Tibial artery (tissue), 4 donors: ENCODE measurements around the gene PSD2.

Source experiments
- DNase-seq, 2 donors: peaks; one replicate each; pipeline ENCODE4 v3.0.0-alpha.2; 2019
- H3K27ac ChIP-seq, 2 donors: fragments of 200-600 bp; sonication (generic) in 1 of 2; 1 replicate in 1 of 2; 2 replicates in 1 of 2; pipeline ENCODE4 v1.5.1; 2018 to 2019; ENCODE audit warnings: mild to moderate bottlenecking in 1 of 2
- H3K27me3 ChIP-seq, 2 donors: fragments of 200-600 bp; sonication (generic) in 1 of 2; one replicate each; pipeline versions ENCODE4 v1.5.1 to v1.6.0; 2016 to 2019
- H3K36me3 ChIP-seq, 3 donors: fragments of 200-600 bp; sonication (generic) in 2 of 3; one replicate each; pipeline ENCODE4 v1.5.1; 2016 to 2019; ENCODE audit warnings: mild to moderate bottlenecking in 2 of 3
- H3K4me1 ChIP-seq, 4 donors: fragments of 200-600 bp; sonication (generic) in 2 of 4; 1 replicate in 3 of 4; 2 replicates in 1 of 4; pipeline ENCODE4 v1.5.1; 2016 to 2019
- H3K4me3 ChIP-seq, 2 donors: fragments of 200-600 bp; sonication (generic) in 1 of 2; 1 replicate in 1 of 2; 2 replicates in 1 of 2; pipeline ENCODE4 v1.5.1; 2018 to 2019; ENCODE audit warnings: mild to moderate bottlenecking in 2 of 2
- H3K9me3 ChIP-seq, 3 donors: fragments of 200-600 bp; sonication (generic) in 1 of 3; one replicate each; pipeline ENCODE4 v1.5.1; 2016 to 2019
- intact Hi-C: fragments of 100-400 bp; cut with DNase I; formaldehyde crosslinking; loops from one replicate; pipeline ENCODE4 v1.15.0; 2023; ENCODE audit warnings: low total_unique reads
- TF ChIP-seq, protein P1 (sequence below), 2 experiments: fragments of 200-600 bp in 1 of 2; fragments of 450-650 bp in 1 of 2; IDR thresholded peaks; one replicate each; pipeline ENCODE4 v1.5.1; 2017 to 2019; ENCODE audit warnings: antibody characterized with exemption in 2 of 2, mild to moderate bottlenecking in 1 of 2, moderate library complexity in 1 of 2

Gene PSD2

DNA sequence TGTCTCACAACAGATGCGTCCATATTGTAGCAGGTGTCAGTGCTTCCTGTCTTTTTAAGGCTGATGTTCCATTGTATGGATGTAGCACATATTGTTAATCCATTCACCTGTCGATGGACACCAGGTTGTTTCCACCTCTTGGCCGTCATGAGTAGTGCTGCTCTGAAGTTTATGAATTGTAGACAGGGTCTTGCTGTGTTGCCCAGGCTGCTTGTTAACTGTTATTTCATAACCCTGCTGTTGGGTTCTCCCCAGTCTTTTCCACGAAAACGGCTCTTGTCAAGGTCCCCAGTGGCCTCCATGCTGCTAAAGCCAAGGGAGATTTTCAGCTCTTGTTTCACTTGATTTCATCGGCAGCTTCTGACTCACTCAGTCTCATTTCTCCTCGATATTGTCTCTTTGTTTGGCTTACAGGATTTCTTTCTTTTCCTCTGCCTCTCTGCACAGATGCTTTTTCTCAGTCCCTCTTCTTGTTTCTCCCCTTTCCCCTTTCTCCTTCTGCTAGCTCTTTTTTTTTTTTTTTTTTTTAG, 12.1 kb upstream of the PSD2 start:
- no peak for DNase-seq
- Histone ChIP-seq H3K27me3 (peaks cover 0 to 11% of the 10 kb centered on the region in 2 donors), H3K27ac (no peak overlapping the region), H3K9me3 (no peaks in the 10 kb centered on the region), H3K4me1 (peaks cover 4 to 7% (median 5%) of the 10 kb centered on the region in 4 donors), H3K4me3 (no peak overlapping the region), H3K36me3 (no peaks in the 10 kb centered on the region)
- intact Hi-C loops, result no loop called here
- TF ChIP-seq, protein P1, sequence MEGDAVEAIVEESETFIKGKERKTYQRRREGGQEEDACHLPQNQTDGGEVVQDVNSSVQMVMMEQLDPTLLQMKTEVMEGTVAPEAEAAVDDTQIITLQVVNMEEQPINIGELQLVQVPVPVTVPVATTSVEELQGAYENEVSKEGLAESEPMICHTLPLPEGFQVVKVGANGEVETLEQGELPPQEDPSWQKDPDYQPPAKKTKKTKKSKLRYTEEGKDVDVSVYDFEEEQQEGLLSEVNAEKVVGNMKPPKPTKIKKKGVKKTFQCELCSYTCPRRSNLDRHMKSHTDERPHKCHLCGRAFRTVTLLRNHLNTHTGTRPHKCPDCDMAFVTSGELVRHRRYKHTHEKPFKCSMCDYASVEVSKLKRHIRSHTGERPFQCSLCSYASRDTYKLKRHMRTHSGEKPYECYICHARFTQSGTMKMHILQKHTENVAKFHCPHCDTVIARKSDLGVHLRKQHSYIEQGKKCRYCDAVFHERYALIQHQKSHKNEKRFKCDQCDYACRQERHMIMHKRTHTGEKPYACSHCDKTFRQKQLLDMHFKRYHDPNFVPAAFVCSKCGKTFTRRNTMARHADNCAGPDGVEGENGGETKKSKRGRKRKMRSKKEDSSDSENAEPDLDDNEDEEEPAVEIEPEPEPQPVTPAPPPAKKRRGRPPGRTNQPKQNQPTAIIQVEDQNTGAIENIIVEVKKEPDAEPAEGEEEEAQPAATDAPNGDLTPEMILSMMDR (IDR thresholded peaks at IDR 0.05), result no peak

DNA sequence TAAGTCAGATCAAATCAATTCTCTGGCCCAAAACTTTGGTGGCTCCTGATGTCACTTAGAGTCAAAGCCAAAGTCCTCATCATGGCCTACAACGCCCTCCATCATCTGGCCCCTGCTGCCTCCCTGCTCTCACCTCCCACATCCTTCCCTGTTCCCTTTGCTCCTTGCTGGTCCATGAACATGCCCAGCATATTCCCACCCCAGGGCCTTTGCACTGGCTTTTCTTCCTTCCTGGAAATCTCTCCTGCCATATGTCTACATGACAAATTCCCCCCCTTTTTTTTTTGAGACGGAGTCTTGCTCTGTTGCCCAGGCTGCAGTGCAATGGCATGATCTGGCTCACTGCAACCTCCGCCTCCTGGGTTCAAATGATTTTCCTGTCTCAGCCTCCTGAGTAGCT, 11.1 kb upstream of the PSD2 start:
- peaks cover 4 to 9% (median 8%) of the 10 kb centered on the region in 4 donors for H3K4me1 ChIP-seq
- no peak overlapping the region for H3K27ac ChIP-seq
- no peaks in the 10 kb centered on the region for H3K9me3 ChIP-seq
- H3K27me3 ChIP-seq, result peaks cover 0 to 11% of the 10 kb centered on the region in 2 donors
- TF ChIP-seq, protein P1 (IDR thresholded peaks at IDR 0.05), result no peak
- H3K4me3 ChIP-seq, result no peak overlapping the region
- DNase-seq, result no peak
- intact Hi-C loops, result no loop called here
- H3K36me3 ChIP-seq, result no peaks in the 10 kb centered on the region

DNA sequence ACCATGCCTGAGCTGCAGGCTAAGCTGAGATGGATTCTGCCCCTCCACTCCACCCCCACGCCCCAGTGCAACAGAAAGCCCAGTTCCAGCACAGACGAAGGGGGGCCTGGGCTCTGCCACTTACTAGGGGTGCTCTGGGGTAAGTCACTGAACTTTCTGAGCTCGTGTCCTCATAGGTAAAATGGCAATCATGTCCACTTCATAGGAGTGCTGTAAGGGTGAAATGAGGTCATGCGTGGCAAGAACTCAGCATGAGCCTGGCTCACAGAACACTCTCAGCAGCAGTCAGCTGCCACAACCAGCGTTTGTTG, 8.4 kb upstream of the PSD2 start:
- peaks cover 0 to 11% of the 10 kb centered on the region in 2 donors for H3K27me3 ChIP-seq
- no peak overlapping the region for H3K27ac ChIP-seq
- no peaks in the 10 kb centered on the region for H3K36me3 ChIP-seq
- DNase-seq, result no peak
- H3K4me1 ChIP-seq, result peaks cover 4 to 9% (median 8%) of the 10 kb centered on the region in 4 donors
- TF ChIP-seq, protein P1 (IDR thresholded peaks at IDR 0.05), result no peak
- no peaks in the 10 kb centered on the region for H3K9me3 ChIP-seq
- intact Hi-C loops, result loop anchor here (1.0 to 5.0 kb wide), 2 partner anchors 60 to 77 kb away; no protein-coding TSS in a partner anchor
- H3K4me3 ChIP-seq, result peak overlapping the region; percentile 52 to 68

DNA sequence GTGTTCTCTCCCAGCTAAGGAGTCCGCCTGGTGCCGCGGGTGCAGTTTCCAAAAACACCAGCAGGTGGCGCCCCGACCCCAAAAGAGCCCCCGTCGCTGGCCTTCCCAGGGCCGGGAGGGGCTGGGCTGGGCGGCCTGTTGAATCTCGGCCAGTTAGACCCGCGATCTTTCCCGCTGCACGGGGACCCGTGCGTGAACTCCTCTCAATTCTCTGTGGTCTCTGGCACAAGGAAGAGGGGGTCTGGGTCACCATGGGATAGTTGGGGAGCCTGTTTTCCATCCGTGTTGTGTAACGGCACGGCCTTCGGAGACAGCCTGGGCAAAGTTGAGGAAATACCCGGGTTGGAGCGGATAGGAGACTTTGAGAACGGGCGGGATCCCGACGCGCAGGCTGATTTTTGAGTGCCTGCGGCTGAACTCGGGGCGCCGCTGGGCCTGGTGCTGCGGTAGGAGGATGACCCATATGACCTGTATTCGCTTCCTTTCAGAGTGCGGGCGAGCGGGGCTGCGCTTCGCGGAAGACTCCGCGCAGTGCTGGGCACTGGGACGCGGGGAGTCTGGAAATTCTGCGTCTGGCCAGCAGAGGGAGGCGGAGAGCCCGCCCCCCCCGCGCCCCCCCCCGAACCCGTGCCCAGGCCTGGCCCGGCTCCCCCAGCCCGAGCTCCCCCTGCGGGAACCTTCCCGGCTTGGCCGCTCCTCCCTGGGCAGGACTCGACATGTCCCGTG, 7.9 kb upstream of the PSD2 start:
- intact Hi-C loops, result loop anchor here (1.0 to 5.0 kb wide), 3 partner anchors 60 to 181 kb away; no protein-coding TSS in a partner anchor
- Histone ChIP-seq H3K4me1 (peaks cover 4 to 9% (median 8%) of the 10 kb centered on the region in 4 donors), H3K27ac (peak overlapping the region; percentile 62 to 76), H3K9me3 (no peaks in the 10 kb centered on the region), H3K27me3 (peaks cover 0 to 11% of the 10 kb centered on the region in 2 donors), H3K36me3 (no peaks in the 10 kb centered on the region), H3K4me3 (peak overlapping the region; percentile 52 to 68)
- TF ChIP-seq, protein P1 (IDR thresholded peaks at IDR 0.05), result peak; percentile 95 to 98
- DNase-seq, result peak; percentile 81 to 92

DNA sequence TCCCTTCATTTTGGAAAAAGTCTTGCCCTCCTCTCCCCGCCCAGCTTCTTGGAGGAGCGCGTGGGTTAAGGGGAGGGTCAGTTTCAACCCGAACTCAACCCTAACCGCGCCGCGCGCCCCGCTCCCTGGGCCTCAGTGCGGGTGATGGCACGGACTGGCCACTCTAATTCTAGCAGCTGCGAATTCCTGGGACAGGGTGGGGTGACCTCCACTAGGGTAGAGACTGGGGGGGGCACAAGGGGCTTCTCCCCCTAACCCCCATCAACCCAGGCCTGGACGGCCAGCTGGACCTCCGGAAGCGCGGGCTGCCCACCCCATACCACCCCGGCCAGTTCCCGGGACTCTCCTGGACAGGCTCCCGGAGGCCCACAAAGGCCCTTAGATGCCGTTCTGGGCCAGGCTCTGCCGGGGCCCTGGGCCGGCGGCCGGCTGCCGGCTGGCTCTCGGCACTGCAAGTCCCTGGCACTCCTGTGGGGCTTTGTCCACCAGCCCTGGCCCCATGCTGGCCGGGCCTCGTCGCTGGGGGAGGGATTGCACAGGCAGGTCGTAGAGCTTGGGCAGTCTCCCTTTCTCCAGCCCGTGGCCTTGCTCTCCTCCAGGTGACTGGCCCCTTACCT, 7.2 kb upstream of the PSD2 start:
- Histone ChIP-seq H3K27ac (peak overlapping the region; percentile 62 to 76), H3K36me3 (no peaks in the 10 kb centered on the region), H3K4me3 (peak overlapping the region; percentile 52 to 68), H3K9me3 (no peaks in the 10 kb centered on the region), H3K4me1 (peaks cover 4 to 9% (median 8%) of the 10 kb centered on the region in 4 donors), H3K27me3 (peaks cover 0 to 6% of the 10 kb centered on the region in 2 donors)
- intact Hi-C loops, result loop anchor here (2.0 to 5.0 kb wide), 2 partner anchors 59 to 180 kb away; no protein-coding TSS in a partner anchor
- TF ChIP-seq, protein P1 (IDR thresholded peaks at IDR 0.05), result no peak
- peak in 1 of 2 donors; percentile 77 for DNase-seq
